ENCODE data around the gene R3HDML. TPM values are rescaled to one million over a fixed set of nuclear protein-coding genes. Genes with fewer than 3 reads are reported as not detected.

R3HDML gene
- total RNA-seq, 2 experiments from 2014 or later = not detected

DNA sequence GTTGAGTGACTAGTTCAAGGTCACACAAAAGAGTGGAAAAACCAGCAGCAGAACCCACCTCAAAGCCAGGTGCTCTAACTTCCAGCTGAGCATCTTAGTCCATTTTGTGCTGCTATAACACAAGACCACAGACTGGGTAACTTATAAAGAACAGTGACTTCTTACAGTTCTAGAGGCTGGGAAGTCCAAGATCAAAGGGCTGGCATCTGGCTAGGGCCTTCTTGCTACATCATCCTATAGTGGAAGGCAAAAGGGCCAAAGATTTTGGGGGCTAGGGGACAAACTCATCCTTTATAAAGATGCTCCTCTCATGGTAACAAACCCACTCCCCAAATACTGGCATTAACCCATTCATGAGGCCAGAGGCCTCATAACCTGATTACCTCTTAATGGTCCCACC, 35.6 kb upstream of the R3HDML start:
- no peak overlapping the region for H3K4me3 ChIP-seq (ENCODE audit: low read length)
- Mint-ChIP-seq H3K4me1 (ENCODE audit: low read depth) (peaks cover 6% of the 10 kb centered on the region), H3K9me3 (no peaks in the 10 kb centered on the region), H3K4me3 (no peak overlapping the region), H3K36me3 (ENCODE audit: low read depth) (peaks cover 22% of the 10 kb centered on the region), H3K27ac (no peak overlapping the region), H3K27me3 (no peaks in the 10 kb centered on the region)
- TF ChIP-seq, protein P1, sequence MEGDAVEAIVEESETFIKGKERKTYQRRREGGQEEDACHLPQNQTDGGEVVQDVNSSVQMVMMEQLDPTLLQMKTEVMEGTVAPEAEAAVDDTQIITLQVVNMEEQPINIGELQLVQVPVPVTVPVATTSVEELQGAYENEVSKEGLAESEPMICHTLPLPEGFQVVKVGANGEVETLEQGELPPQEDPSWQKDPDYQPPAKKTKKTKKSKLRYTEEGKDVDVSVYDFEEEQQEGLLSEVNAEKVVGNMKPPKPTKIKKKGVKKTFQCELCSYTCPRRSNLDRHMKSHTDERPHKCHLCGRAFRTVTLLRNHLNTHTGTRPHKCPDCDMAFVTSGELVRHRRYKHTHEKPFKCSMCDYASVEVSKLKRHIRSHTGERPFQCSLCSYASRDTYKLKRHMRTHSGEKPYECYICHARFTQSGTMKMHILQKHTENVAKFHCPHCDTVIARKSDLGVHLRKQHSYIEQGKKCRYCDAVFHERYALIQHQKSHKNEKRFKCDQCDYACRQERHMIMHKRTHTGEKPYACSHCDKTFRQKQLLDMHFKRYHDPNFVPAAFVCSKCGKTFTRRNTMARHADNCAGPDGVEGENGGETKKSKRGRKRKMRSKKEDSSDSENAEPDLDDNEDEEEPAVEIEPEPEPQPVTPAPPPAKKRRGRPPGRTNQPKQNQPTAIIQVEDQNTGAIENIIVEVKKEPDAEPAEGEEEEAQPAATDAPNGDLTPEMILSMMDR (IDR thresholded peaks at IDR 0.05) = no peak
- peaks cover 4% of the 10 kb centered on the region for H3K36me3 ChIP-seq (ENCODE audit: insufficient read depth, low read length)
- DNase-seq = no peak
- ChIA-PET CTCF (interaction anchor here (1.6 kb wide), 1 partner anchor 10 kb away, joined by 4 read pairs; the partner anchor contains the start of gene FITM2), POLR2A (interaction anchor here (1.4 to 1.7 kb wide), 2 partner anchors 10 to 83 kb away, joined by 4 to 5 read pairs; partner anchors contain the start of gene FITM2)
- no peaks in the 10 kb centered on the region for H3K9me3 ChIP-seq (ENCODE audit: control insufficient read depth in 1 of 2, insufficient read depth in 1 of 2, low read length in 2 of 2)
- H3K4me1 ChIP-seq (ENCODE audit: insufficient read depth, low read length) = no peaks in the 10 kb centered on the region
- no peak for ATAC-seq (ENCODE audit: poor library complexity)
- no peak overlapping the region for H3K27ac ChIP-seq (ENCODE audit: low read depth in 1 of 2, low read length in 2 of 2)
- no peaks in the 10 kb centered on the region for H3K27me3 ChIP-seq (ENCODE audit: control insufficient read depth in 1 of 2, insufficient read depth in 2 of 2, low read length in 2 of 2)
- intact Hi-C loops (cut with DNase I, micrococcal nuclease) = no loop called here

DNA sequence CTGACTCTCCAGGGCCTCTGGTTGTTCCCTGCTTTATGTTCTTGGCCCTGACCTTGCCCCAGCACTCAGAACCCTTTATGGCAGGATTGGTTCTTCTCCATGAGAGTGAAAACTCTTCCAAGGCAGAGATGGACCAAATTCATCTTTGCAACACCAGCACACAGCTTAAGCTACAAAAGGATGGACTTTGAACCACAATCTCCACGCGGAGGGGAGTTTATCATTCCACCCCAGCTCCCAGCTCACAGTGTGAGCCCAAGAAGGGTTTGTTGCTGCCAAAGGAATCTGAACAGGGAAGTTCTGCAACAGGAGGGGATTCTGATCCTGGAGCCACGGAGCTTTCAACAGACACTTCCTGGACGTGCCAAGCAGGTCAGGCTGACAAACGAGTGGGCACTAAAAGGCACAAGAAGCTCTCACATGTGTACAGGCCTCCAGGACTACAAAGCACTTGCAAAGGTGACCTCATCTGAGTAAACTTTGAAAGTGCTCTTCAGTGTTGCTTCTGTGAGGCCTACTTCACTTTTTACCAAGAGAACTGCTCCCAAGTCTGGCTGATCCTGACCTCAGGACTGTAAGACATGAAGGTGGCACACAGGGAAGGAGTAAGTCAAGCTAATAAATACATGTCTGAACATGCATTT, 34.7 kb upstream of the R3HDML start:
- no peak overlapping the region for H3K27ac Mint-ChIP-seq
- H3K4me3 Mint-ChIP-seq = no peak overlapping the region
- POLR2A ChIA-PET = no interaction called here
- no peaks in the 10 kb centered on the region for H3K4me1 ChIP-seq (ENCODE audit: insufficient read depth, low read length)
- peaks cover 10% of the 10 kb centered on the region for H3K4me1 Mint-ChIP-seq (ENCODE audit: low read depth)
- CTCF ChIA-PET = no interaction called here
- H3K9me3 ChIP-seq (ENCODE audit: control insufficient read depth in 1 of 2, insufficient read depth in 1 of 2, low read length in 2 of 2) = no peaks in the 10 kb centered on the region
- TF ChIP-seq, protein P1 (IDR thresholded peaks at IDR 0.05) = no peak
- no peaks in the 10 kb centered on the region for H3K27me3 Mint-ChIP-seq
- H3K27ac ChIP-seq (ENCODE audit: low read depth in 1 of 2, low read length in 2 of 2) = no peak overlapping the region
- ATAC-seq (ENCODE audit: poor library complexity) (no peak), DNase-seq (no peak)
- intact Hi-C loops (cut with DNase I, micrococcal nuclease) = no loop called here
- no peaks in the 10 kb centered on the region for H3K9me3 Mint-ChIP-seq
- H3K27me3 ChIP-seq (ENCODE audit: control insufficient read depth in 1 of 2, insufficient read depth in 2 of 2, low read length in 2 of 2) = no peaks in the 10 kb centered on the region
- H3K36me3 ChIP-seq (ENCODE audit: insufficient read depth, low read length) = peaks cover 8% of the 10 kb centered on the region
- no peak overlapping the region for H3K4me3 ChIP-seq (ENCODE audit: low read length)
- peaks cover 29% of the 10 kb centered on the region for H3K36me3 Mint-ChIP-seq (ENCODE audit: low read depth)

- no peak for ATAC-seq (ENCODE audit: poor library complexity)
- TF ChIP-seq, protein P1 (IDR thresholded peaks at IDR 0.05) = no peak
- Mint-ChIP-seq H3K36me3 (ENCODE audit: low read depth) (peaks cover 29% of the 10 kb centered on the region), H3K4me3 (no peak overlapping the region), H3K9me3 (no peaks in the 10 kb centered on the region), H3K4me1 (ENCODE audit: low read depth) (peaks cover 10% of the 10 kb centered on the region), H3K27me3 (no peaks in the 10 kb centered on the region), H3K27ac (no peak overlapping the region)
- H3K4me3 ChIP-seq (ENCODE audit: low read length) = no peak overlapping the region
- H3K36me3 ChIP-seq (ENCODE audit: insufficient read depth, low read length) = peaks cover 8% of the 10 kb centered on the region
- no peaks in the 10 kb centered on the region for H3K4me1 ChIP-seq (ENCODE audit: insufficient read depth, low read length)
- DNase-seq = no peak
- no peaks in the 10 kb centered on the region for H3K9me3 ChIP-seq (ENCODE audit: control insufficient read depth in 1 of 2, insufficient read depth in 1 of 2, low read length in 2 of 2)
- ChIA-PET POLR2A (no interaction called here), CTCF (no interaction called here)
- H3K27me3 ChIP-seq (ENCODE audit: control insufficient read depth in 1 of 2, insufficient read depth in 2 of 2, low read length in 2 of 2) = no peaks in the 10 kb centered on the region
- intact Hi-C loops (cut with DNase I, micrococcal nuclease) = no loop called here
- H3K27ac ChIP-seq (ENCODE audit: low read depth in 1 of 2, low read length in 2 of 2) = no peak overlapping the region
Observed at GRCh38 chr20:44302736-44303135, 34.1 kb upstream of the R3HDML start.

Measured in CD4-positive, alpha-beta T cell (primary cell).